Calu3 (cell line): ENCODE measurements around the gene GTF2IRD1. TPM values are rescaled to one million over a fixed set of nuclear protein-coding genes. Genes with fewer than 3 reads are reported as not detected.

Experiments
- BruUV-seq: library from RNA; stranded (reverse); fragments of 400-500 nt; replicated peaks from 2 replicates; lab custom pipeline; 2021; lab: Mats Ljungman, UMichigan
- CTCF ChIA-PET: fragments of 300-600 bp; sonication (Branson Sonifier 250); formaldehyde crosslinking; loops from one replicate; lab custom pipeline; 2022; ENCODE audit warnings: antibody characterized with exemption; lab: Charles Lee
- DNase-seq: peaks from one replicate; pipeline ENCODE4 v3.0.0; 2022
- H3K27ac Mint-ChIP-seq: one replicate; pipeline ENCODE4 v1.8.0; 2022; ENCODE audit warnings: mixed read lengths; ENCODE audit not compliant: unreplicated experiment
- H3K27me3 Mint-ChIP-seq: one replicate; pipeline ENCODE4 v1.8.0; 2022; ENCODE audit warnings: mixed read lengths; ENCODE audit not compliant: unreplicated experiment
- H3K36me3 Mint-ChIP-seq: one replicate; pipeline ENCODE4 v1.8.0; 2022; ENCODE audit warnings: mild to moderate bottlenecking, moderate library complexity, mixed read lengths; ENCODE audit not compliant: insufficient read depth, unreplicated experiment
- H3K4me1 Mint-ChIP-seq: one replicate; pipeline ENCODE4 v1.8.0; 2022; ENCODE audit warnings: mild to moderate bottlenecking, low read depth, mixed read lengths; ENCODE audit not compliant: unreplicated experiment
- H3K4me3 Mint-ChIP-seq: one replicate; pipeline ENCODE4 v1.8.0; 2022; ENCODE audit warnings: mild to moderate bottlenecking, low read depth, moderate library complexity, mixed read lengths; ENCODE audit not compliant: unreplicated experiment
- H3K9me3 Mint-ChIP-seq: one replicate; pipeline ENCODE4 v1.8.0; 2022; ENCODE audit warnings: low read depth, mixed read lengths; ENCODE audit not compliant: unreplicated experiment
- CTCF ChIP-seq: fragments of 200-600 bp; IDR thresholded peaks from one replicate; pipeline ENCODE4 v1.8.0; 2022; ENCODE audit warnings: antibody characterized with exemption; ENCODE audit not compliant: unreplicated experiment
- intact Hi-C: fragments of 100-400 bp; cut with micrococcal nuclease; formaldehyde crosslinking; loops from one replicate; pipeline ENCODE4 v1.10.0; 2022; ENCODE audit not compliant: unreplicated experiment
- total RNA-seq: library from RNA; stranded (reverse); gene quantifications from 2 replicates; pipeline ENCODE4 v1.2.3, GENCODE V29; 2022

The GTF2IRD1 gene
- total RNA-seq, 1 experiment from 2014 or later: 29.2 TPM

DNA sequence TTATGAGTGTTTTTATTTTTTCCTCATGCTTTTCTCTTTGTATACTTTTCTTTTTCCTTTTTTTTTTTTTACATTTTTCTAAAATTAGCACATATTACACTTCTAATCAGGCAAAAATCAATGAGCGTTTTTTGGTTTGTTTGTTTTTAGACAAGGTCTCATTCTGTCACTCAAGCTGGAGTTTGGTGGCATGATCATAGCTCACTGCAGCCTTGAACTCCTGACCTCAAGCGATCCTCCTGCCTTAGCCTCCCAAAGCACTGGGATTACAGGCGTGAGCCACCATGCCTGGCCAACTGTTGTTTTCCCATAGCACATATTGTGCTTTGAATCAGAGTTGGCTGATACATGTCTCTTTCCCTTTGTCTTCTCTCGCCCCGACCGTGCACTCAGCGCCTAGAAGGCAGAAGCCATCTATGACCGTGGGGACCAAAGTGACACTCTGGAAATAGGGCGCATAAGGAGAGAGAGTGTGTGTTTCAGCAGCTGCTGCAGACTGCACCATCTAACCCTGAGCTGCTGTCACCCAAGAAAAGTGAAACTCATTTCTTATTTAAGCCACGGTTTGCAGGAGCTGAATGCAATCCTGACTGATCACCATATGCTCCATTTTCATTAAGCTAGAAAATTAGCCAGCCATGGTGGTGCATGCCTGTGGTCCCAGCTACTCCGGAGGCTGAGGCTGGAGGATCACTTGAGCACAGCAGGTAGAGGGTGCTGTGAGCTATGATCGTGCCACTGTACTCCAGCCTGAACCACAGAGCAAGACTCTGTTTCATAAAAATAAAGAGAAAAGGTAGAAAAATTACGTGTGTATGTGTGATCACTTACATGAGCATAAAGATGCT, 162.5 kb downstream of the GTF2IRD1 start:
- DNase-seq: no peak
- H3K9me3 Mint-ChIP-seq: no peaks in the 10 kb centered on the region
- intact Hi-C loops: no loop called here
- H3K27me3 Mint-ChIP-seq: no peaks in the 10 kb centered on the region
- H3K27ac Mint-ChIP-seq: no peak overlapping the region
- CTCF ChIA-PET: interaction anchor here (0.6 kb wide), 1 partner anchor 46 kb away, joined by 7 read pairs; no protein-coding TSS in a partner anchor
- H3K36me3 Mint-ChIP-seq: peaks cover 9% of the 10 kb centered on the region
- TF ChIP-seq CTCF: no peak
- peaks cover 12% of the 10 kb centered on the region for H3K4me1 Mint-ChIP-seq
- H3K4me3 Mint-ChIP-seq: no peak overlapping the region
- BruUV-seq: no TSS peak

- H3K27me3 Mint-ChIP-seq: no peaks in the 10 kb centered on the region
- CTCF ChIA-PET: interaction anchor here (0.6 kb wide), 1 partner anchor 244 kb away, joined by 5 read pairs; no protein-coding TSS in a partner anchor
- TF ChIP-seq CTCF: no peak
- intact Hi-C loops: no loop called here
- H3K27ac Mint-ChIP-seq: no peak overlapping the region
- H3K4me1 Mint-ChIP-seq: peaks cover 9% of the 10 kb centered on the region
- no peaks in the 10 kb centered on the region for H3K9me3 Mint-ChIP-seq
- H3K36me3 Mint-ChIP-seq: peaks cover 6% of the 10 kb centered on the region
- no peak overlapping the region for H3K4me3 Mint-ChIP-seq
- DNase-seq: no peak
- BruUV-seq: no TSS peak
Observed at GRCh38 chr7:74617180-74617744, 163.6 kb downstream of the GTF2IRD1 start.

DNA sequence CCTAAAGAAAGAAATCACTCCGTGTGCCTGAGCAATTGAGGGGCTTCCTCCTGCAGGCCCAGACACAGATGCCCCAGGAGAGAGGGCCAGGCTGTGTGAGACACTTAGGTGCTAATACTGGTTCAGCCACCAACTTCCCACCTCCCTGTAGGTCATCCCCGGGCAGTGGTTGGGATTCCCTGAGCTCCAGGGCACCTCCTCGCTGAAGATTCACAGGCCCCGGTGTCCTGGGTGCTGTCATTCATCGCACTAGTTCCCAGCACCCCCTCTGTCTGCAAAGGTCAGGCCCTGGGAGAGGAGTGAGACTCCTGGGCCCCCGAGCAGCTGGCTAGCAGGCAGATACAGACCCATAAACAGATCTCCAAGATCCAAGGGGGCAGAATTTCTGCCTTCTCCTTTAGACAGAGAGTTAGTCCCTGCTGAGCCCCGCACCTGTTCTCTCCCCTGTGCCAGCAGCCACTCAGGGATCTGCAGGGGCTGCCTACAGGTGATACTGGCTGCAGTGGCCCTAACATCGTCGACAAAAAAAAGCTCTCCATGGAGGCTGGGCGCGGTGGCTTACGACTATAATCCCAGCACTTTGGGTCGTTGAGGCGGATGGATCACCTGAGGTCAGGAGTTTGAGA, 165.6 kb downstream of the GTF2IRD1 start:
- Mint-ChIP-seq H3K4me1 (no peaks in the 10 kb centered on the region), H3K4me3 (no peak overlapping the region), H3K27me3 (no peaks in the 10 kb centered on the region), H3K9me3 (no peaks in the 10 kb centered on the region), H3K27ac (no peak overlapping the region), H3K36me3 (no peaks in the 10 kb centered on the region)
- CTCF ChIA-PET: no interaction called here
- no peak for TF ChIP-seq CTCF
- DNase-seq: no peak
- BruUV-seq: no TSS peak
- intact Hi-C loops: no loop called here

DNA sequence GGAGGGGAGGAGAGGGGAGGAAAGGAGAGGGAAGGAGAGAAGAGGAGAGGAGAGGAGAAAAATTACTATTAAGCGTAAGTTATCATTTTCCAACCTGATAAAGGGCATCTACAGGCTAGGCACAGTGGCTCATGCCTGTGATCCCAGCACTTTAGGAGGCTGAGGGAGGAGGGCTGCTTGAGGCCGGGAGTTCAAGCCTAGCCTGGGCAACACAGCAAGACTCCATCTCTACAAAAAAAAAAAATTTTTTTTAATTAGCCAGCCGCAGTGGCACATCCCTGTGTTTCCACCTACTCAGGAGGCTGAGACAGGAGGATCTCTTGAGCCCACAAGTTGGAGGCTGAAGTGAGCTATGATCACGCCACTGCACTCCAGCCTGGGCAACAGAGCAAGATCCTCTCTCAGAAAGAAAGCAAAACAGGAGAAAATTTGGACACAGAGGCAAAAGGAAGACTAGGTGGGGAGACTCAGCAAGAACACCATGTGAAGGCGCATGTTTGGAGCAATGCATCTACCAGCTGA, 168.6 kb downstream of the GTF2IRD1 start:
- H3K9me3 Mint-ChIP-seq: no peaks in the 10 kb centered on the region
- no peak overlapping the region for H3K27ac Mint-ChIP-seq
- no peak for DNase-seq
- BruUV-seq: no TSS peak
- CTCF ChIA-PET: no interaction called here
- no peak for TF ChIP-seq CTCF
- H3K27me3 Mint-ChIP-seq: no peaks in the 10 kb centered on the region
- no peaks in the 10 kb centered on the region for H3K36me3 Mint-ChIP-seq
- intact Hi-C loops: no loop called here
- no peak overlapping the region for H3K4me3 Mint-ChIP-seq
- H3K4me1 Mint-ChIP-seq: no peaks in the 10 kb centered on the region
